HG03457 (cell line): ENCODE measurements around the gene SRP14.

Experiments used
- ATAC-seq: cut with Tn5 transposase; IDR thresholded peaks from one replicate; pipeline ENCODE4 v1.9.1; 2021; ENCODE audit warnings: moderate number of reproducible peaks; ENCODE audit not compliant: unreplicated experiment

The SRP14 gene

DNA sequence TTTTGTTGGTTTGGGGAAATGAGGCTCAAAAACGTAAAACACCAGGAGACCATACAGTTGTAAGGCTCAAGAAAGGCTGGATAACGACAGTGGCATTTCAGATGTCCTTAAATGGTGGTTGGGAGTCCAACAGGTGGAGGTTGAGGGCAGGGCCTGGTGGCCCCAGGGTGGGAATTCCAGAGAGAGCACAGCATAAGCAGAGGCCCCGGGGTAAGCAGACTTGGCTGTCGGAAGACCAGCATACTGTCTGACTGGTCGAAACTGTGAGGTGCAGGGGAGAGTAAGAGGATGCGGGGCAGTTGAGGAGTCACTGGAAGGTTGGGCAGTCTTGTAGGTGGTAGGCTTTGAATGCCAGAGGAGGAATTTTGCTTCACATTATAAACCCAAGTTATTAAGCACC, 48.3 kb downstream of the SRP14 start:
- ATAC-seq: no peak

- no peak for ATAC-seq
Observed at GRCh38 chr15:39987821-39988220, 51.2 kb downstream of the SRP14 start.
